Measurements from ENCODE around the gene KCNIP4. TPM values are rescaled to one million over a fixed set of nuclear protein-coding genes. Genes with fewer than 3 reads are reported as not detected.
A peak's percentile ranks its signal among the peaks of the same experiment; 100 is the strongest.

KCNIP4 gene
- polyA plus RNA-seq, 6 donors from 2014 or later, result 0.14 to 0.22 (median 0.22) TPM; not detected in 3

DNA sequence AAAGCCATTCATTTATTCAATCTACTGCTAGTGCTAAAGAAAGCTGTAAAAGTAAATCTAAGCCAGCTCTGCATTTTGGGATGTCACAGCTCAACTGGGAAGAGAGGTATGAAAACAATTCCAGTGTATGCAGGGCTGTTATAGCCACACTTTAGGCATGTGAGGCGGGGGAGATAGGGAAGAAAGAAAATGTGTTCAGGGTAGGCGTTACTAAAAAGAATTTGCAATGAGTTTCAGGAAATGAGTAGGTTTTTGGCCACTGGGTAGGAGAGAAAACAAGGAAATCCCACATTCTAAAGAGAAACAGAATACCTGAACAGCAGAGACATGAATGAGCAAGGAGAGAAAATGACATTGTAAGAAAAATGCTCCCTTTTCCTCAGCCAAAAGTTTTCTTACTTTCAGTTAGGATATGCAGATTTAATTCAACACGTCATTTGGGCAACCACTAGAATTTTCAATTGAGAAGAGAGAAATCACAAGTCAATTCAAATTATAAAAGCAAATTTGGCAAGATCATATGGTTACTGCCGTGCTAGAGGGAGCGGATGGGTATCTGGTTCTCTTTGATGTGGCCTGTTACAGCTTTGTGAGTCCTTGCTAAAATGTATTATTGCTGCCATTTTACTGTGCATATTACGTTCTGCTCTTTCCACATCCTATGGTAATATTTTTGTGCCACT, 226.3 kb downstream of the KCNIP4 start:
- Mint-ChIP-seq H3K9me3 (peaks cover 0 to 3% (median 0%) of the 10 kb centered on the region in 7 donors), H3K4me1 (no peaks in the 10 kb centered on the region), H3K4me3 (no peak overlapping the region), H3K36me3 (no peaks in the 10 kb centered on the region), H3K27ac (no peak overlapping the region), H3K27me3 (peaks cover 0 to 3% (median 0%) of the 10 kb centered on the region in 3 donors)
- ATAC-seq (ENCODE audit: low read depth in 2 of 2) (no peak), DNase-seq (no peak)

- Mint-ChIP-seq H3K36me3 (no peaks in the 10 kb centered on the region), H3K27ac (no peak overlapping the region), H3K4me1 (no peaks in the 10 kb centered on the region), H3K27me3 (no peaks in the 10 kb centered on the region), H3K4me3 (no peak overlapping the region), H3K9me3 (peaks cover 0 to 2% (median 0%) of the 10 kb centered on the region in 7 donors)
- ATAC-seq (ENCODE audit: low read depth in 2 of 2) (no peak), DNase-seq (no peak)
Measured at GRCh38 chr4:21716531-21716930, 232.0 kb downstream of the KCNIP4 start.

DNA sequence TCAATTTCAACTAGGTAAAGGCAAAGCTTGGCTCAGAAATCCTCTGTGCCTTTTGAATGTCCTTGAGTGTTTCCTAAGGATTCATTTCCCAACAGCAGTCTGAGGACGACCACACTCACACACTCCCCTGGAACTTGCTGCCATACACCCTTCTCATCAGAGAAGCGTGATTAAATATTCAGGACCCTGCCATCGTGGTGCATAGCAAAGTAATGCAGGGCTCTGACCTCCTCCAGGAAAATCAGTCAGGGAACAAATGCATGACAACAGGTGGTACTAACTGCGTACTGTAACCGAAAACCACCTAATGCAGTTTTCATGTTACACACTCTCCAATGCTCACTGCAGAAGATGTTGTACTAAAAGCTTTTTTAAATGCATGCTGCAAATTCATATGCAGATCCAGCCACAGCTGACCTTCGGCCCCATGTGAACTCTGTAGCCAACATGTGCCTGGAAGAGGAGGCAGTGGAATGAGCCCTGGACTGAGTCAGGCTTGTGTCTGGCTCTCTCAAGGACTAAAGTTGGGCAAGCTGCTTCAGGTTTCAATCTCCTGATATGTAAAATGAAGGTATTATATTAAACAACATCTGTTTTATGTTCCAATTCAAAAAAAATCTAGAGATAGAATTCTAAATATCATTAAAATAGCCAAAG, 238.3 kb downstream of the KCNIP4 start:
- Mint-ChIP-seq H3K27me3 (no peaks in the 10 kb centered on the region), H3K9me3 (peaks cover 0 to 2% (median 0%) of the 10 kb centered on the region in 7 donors), H3K4me3 (no peak overlapping the region), H3K4me1 (no peaks in the 10 kb centered on the region), H3K36me3 (no peaks in the 10 kb centered on the region), H3K27ac (peak overlapping the region in 1 of 6 donors; percentile 16)
- DNase-seq (no peak), ATAC-seq (ENCODE audit: low read depth in 2 of 2) (no peak)

- H3K4me3 Mint-ChIP-seq, result no peak overlapping the region
- H3K36me3 Mint-ChIP-seq, result no peaks in the 10 kb centered on the region
- no peak overlapping the region for H3K27ac Mint-ChIP-seq
- peaks cover 0 to 2% (median 0%) of the 10 kb centered on the region in 7 donors for H3K9me3 Mint-ChIP-seq
- no peaks in the 10 kb centered on the region for H3K27me3 Mint-ChIP-seq
- H3K4me1 Mint-ChIP-seq, result no peaks in the 10 kb centered on the region
- DNase-seq (no peak), ATAC-seq (ENCODE audit: low read depth in 2 of 2) (no peak)
Measured at GRCh38 chr4:21709761-21710160, 238.8 kb downstream of the KCNIP4 start.

GRCh38 chr4:21709031-21709430, 239.5 kb downstream of the KCNIP4 start:
- no peak overlapping the region for H3K27ac Mint-ChIP-seq
- H3K36me3 Mint-ChIP-seq, result no peaks in the 10 kb centered on the region
- no peak for DNase-seq
- H3K4me1 Mint-ChIP-seq, result no peaks in the 10 kb centered on the region
- no peaks in the 10 kb centered on the region for H3K27me3 Mint-ChIP-seq
- no peak overlapping the region for H3K4me3 Mint-ChIP-seq
- no peak for ATAC-seq (ENCODE audit: low read depth in 2 of 2)
- H3K9me3 Mint-ChIP-seq, result peaks cover 0 to 2% (median 0%) of the 10 kb centered on the region in 7 donors

- Mint-ChIP-seq H3K4me1 (no peaks in the 10 kb centered on the region), H3K27me3 (peaks cover 0 to 13% (median 0%) of the 10 kb centered on the region in 3 donors), H3K27ac (no peak overlapping the region), H3K4me3 (no peak overlapping the region), H3K36me3 (no peaks in the 10 kb centered on the region), H3K9me3 (peaks cover 0 to 6% (median 2%) of the 10 kb centered on the region in 7 donors)
- no peak for ATAC-seq (ENCODE audit: low read depth in 2 of 2)
- DNase-seq, result no peak
Measured at GRCh38 chr4:21699446-21699845, 249.1 kb downstream of the KCNIP4 start.

GRCh38 chr4:21697583-21697982, 251.0 kb downstream of the KCNIP4 start:
- H3K36me3 Mint-ChIP-seq, result no peaks in the 10 kb centered on the region
- no peak for ATAC-seq (ENCODE audit: low read depth in 2 of 2)
- H3K4me3 Mint-ChIP-seq, result no peak overlapping the region
- peaks cover 0 to 6% (median 4%) of the 10 kb centered on the region in 7 donors for H3K9me3 Mint-ChIP-seq
- no peak for DNase-seq
- no peaks in the 10 kb centered on the region for H3K4me1 Mint-ChIP-seq
- peaks cover 0 to 13% (median 0%) of the 10 kb centered on the region in 3 donors for H3K27me3 Mint-ChIP-seq
- H3K27ac Mint-ChIP-seq, result peak overlapping the region in 1 of 6 donors; percentile 78

DNA sequence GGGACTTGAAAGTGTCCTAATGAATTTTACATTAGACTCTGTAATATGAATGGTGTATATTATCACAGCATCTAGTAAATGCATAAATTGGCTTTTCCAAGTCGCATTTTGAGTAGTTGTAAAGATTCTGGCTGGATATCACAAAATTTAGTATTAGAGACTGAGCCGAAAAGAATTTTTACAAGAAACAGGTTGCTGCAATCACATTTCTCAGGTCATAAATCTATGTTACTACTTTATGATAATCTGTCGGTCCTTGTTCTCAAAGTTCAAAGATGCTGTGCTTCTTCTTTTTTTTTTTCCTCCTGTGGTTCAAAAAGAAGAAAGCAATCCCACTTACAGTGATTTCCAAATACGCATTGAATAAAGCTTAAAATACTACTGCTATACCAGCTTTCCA, 253.4 kb downstream of the KCNIP4 start:
- no peak overlapping the region for H3K27ac Mint-ChIP-seq

DNA sequence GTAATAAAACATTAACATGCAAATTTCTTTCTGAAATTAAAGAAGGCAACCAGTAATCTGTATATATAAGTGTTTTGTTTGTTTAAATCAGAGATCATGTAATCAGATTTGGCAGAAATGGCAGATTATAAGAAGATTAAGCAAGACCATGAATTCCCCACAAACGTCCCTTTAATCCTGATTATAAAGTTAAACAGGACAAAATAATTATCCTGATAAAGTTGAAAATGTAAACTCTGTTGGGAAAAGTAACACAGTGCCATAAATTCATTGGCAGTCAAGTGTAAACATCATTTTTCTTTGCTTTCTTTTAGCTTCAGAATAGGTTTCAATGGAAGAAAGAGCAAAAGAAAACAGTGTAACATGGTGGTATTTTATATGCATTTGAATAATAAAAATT, 256.3 kb downstream of the KCNIP4 start:
- H3K27ac Mint-ChIP-seq, result no peak overlapping the region
- H3K4me3 Mint-ChIP-seq, result no peak overlapping the region
- DNase-seq, result no peak
- H3K4me1 Mint-ChIP-seq, result no peaks in the 10 kb centered on the region
- peaks cover 0 to 4% (median 0%) of the 10 kb centered on the region in 3 donors for H3K27me3 Mint-ChIP-seq
- H3K36me3 Mint-ChIP-seq, result no peaks in the 10 kb centered on the region
- H3K9me3 Mint-ChIP-seq, result peaks cover 0 to 5% (median 0%) of the 10 kb centered on the region in 7 donors
- ATAC-seq (ENCODE audit: low read depth in 2 of 2), result no peak

More for the DNA sequence above, 253.4 kb downstream of the KCNIP4 start:
- no peak for ATAC-seq (ENCODE audit: low read depth in 2 of 2)
- Mint-ChIP-seq H3K9me3 (peaks cover 0 to 6% (median 0%) of the 10 kb centered on the region in 7 donors), H3K4me3 (no peak overlapping the region), H3K36me3 (no peaks in the 10 kb centered on the region), H3K4me1 (no peaks in the 10 kb centered on the region), H3K27me3 (peaks cover 0 to 9% (median 0%) of the 10 kb centered on the region in 3 donors)
- no peak for DNase-seq

- Mint-ChIP-seq H3K27me3 (peaks cover 0 to 4% (median 0%) of the 10 kb centered on the region in 3 donors), H3K4me1 (no peaks in the 10 kb centered on the region), H3K9me3 (peaks cover 0 to 5% (median 0%) of the 10 kb centered on the region in 7 donors), H3K36me3 (no peaks in the 10 kb centered on the region), H3K4me3 (no peak overlapping the region), H3K27ac (no peak overlapping the region)
- DNase-seq, result no peak
- ATAC-seq (ENCODE audit: low read depth in 2 of 2), result no peak
Measured at GRCh38 chr4:21688596-21689265, 259.8 kb downstream of the KCNIP4 start.

- ATAC-seq (ENCODE audit: low read depth in 2 of 2), result no peak
Measured at GRCh38 chr4:21685911-21686310, 262.7 kb downstream of the KCNIP4 start.

DNA sequence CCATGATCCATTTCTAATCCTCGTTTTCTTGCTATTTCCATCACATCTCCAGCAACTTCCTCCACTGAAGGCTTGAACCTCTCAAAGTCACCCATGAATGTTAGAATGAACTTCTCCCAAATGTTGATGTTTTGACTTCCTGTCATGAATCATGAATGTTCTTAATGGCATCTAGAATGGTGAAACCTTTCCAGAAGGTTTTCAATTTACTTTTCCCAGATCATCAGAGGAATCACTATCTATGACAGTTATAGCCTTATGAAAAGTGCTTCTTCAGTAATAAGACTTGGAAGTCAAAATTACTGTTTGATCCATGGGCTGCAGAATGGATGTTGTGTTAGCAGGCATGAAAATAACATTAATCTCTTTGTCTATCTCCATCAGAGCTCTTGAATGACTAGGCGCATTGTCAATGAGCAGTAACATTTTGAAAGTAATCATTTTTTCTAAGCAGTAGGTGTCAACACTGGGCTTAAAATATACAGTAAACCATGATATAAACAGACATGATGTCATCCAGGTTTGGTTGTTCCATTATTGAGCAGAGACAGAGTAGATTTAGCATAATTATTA, 268.2 kb downstream of the KCNIP4 start:
- peaks cover 0 to 6% (median 3%) of the 10 kb centered on the region in 7 donors for H3K9me3 Mint-ChIP-seq
- DNase-seq (no peak), ATAC-seq (ENCODE audit: low read depth in 2 of 2) (no peak)
- no peaks in the 10 kb centered on the region for H3K4me1 Mint-ChIP-seq
- no peak overlapping the region for H3K4me3 Mint-ChIP-seq
- no peaks in the 10 kb centered on the region for H3K36me3 Mint-ChIP-seq
- no peak overlapping the region for H3K27ac Mint-ChIP-seq
- H3K27me3 Mint-ChIP-seq, result no peaks in the 10 kb centered on the region

More at GRCh38 chr4:21685911-21686310, 262.7 kb downstream of the KCNIP4 start:
- Mint-ChIP-seq H3K36me3 (no peaks in the 10 kb centered on the region), H3K4me1 (no peaks in the 10 kb centered on the region), H3K27ac (no peak overlapping the region), H3K9me3 (peaks cover 0 to 4% (median 3%) of the 10 kb centered on the region in 7 donors), H3K27me3 (peaks cover 0 to 4% (median 0%) of the 10 kb centered on the region in 3 donors), H3K4me3 (no peak overlapping the region)
- DNase-seq, result no peak

DNA sequence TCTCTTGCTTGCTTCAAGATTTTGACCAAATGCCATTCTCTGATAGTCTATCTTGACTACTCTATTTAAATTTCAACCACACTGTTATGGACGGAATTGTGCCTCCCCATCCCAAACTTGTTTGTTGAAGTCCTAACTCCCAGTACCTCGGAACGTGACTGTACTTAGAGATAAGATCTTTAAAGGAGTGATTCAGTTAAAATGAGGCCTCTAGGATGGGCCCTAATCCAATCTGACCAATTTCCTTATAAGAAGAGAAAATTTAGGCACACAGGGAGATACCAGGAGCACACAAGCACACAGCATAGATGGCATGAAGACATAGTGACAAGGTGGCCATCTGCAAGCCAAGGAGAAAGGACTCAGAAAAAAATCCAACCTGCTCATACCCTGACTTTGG, 269.9 kb downstream of the KCNIP4 start:
- H3K4me3 Mint-ChIP-seq, result no peak overlapping the region
- no peaks in the 10 kb centered on the region for H3K27me3 Mint-ChIP-seq
- no peaks in the 10 kb centered on the region for H3K36me3 Mint-ChIP-seq
- no peaks in the 10 kb centered on the region for H3K4me1 Mint-ChIP-seq
- no peak for DNase-seq
- H3K9me3 Mint-ChIP-seq, result peaks cover 0 to 6% (median 3%) of the 10 kb centered on the region in 7 donors
- no peak overlapping the region for H3K27ac Mint-ChIP-seq
- ATAC-seq (ENCODE audit: low read depth in 2 of 2), result no peak

Measured in naive B cell (primary cell).